Glutamatergic neuron (in vitro differentiated cells): ENCODE results near the gene TPRG1L. TPM values are rescaled to one million over a fixed set of nuclear protein-coding genes. Genes with fewer than 3 reads are reported as not detected.
A peak's percentile ranks its signal among the peaks of the same experiment; 100 is the strongest.
"Not testable (repeated sequence)": the region's sequence is repeated elsewhere in the genome, so short reads cannot be mapped to it uniquely, and the experiment has no call there.

Experiments used
- DNase-seq: peaks from one replicate; pipeline ENCODE4 v3.0.0; 2022
- H3K27ac Mint-ChIP-seq: one replicate; pipeline ENCODE4 v1.8.0; 2020; ENCODE audit warnings: mild to moderate bottlenecking, mixed read lengths, inconsistent platforms; ENCODE audit not compliant: unreplicated experiment
- H3K27me3 Mint-ChIP-seq: one replicate; pipeline ENCODE4 v1.8.0; 2020; ENCODE audit warnings: mild to moderate bottlenecking, moderate library complexity, mixed read lengths, inconsistent platforms; ENCODE audit not compliant: unreplicated experiment
- H3K36me3 Mint-ChIP-seq: one replicate; pipeline ENCODE4 v1.8.0; 2020; ENCODE audit warnings: mild to moderate bottlenecking, mixed read lengths, inconsistent platforms; ENCODE audit not compliant: unreplicated experiment
- H3K4me1 Mint-ChIP-seq: one replicate; pipeline ENCODE4 v1.8.0; 2020; ENCODE audit warnings: mild to moderate bottlenecking, low read depth, mixed read lengths, inconsistent platforms; ENCODE audit not compliant: unreplicated experiment
- H3K4me3 Mint-ChIP-seq: one replicate; pipeline ENCODE4 v1.8.0; 2020; ENCODE audit warnings: mild to moderate bottlenecking, mixed read lengths, inconsistent platforms; ENCODE audit not compliant: unreplicated experiment
- H3K9me3 Mint-ChIP-seq: one replicate; pipeline ENCODE4 v1.8.0; 2020; ENCODE audit warnings: mild to moderate bottlenecking, moderate library complexity, mixed read lengths, inconsistent platforms; ENCODE audit not compliant: unreplicated experiment
- total RNA-seq: library from RNA; stranded (reverse); fragmentation: NEBNext Ultra II Directional; extraction: Animal tissue kit (Norgen Biotek cat#: 25700); gene quantifications from one replicate; pipeline ENCODE4 v1.2.1, GENCODE V29; 2021; ENCODE audit not compliant: unreplicated experiment
- TF ChIP-seq, protein P1 (sequence below): fragments of 200-600 bp; sonication (generic); IDR thresholded peaks from one replicate; pipeline ENCODE4 v1.5.0; 2021; ENCODE audit not compliant: partially characterized antibody, unreplicated experiment

Gene TPRG1L
- total RNA-seq, 1 donor from 2014 or later, result 43.1 TPM

GRCh38 chr1:3618881-3619671 is 5.7 kb upstream of the TPRG1L start:
- TF ChIP-seq, protein P1, sequence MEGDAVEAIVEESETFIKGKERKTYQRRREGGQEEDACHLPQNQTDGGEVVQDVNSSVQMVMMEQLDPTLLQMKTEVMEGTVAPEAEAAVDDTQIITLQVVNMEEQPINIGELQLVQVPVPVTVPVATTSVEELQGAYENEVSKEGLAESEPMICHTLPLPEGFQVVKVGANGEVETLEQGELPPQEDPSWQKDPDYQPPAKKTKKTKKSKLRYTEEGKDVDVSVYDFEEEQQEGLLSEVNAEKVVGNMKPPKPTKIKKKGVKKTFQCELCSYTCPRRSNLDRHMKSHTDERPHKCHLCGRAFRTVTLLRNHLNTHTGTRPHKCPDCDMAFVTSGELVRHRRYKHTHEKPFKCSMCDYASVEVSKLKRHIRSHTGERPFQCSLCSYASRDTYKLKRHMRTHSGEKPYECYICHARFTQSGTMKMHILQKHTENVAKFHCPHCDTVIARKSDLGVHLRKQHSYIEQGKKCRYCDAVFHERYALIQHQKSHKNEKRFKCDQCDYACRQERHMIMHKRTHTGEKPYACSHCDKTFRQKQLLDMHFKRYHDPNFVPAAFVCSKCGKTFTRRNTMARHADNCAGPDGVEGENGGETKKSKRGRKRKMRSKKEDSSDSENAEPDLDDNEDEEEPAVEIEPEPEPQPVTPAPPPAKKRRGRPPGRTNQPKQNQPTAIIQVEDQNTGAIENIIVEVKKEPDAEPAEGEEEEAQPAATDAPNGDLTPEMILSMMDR, result peak; percentile 82
- Mint-ChIP-seq H3K27me3 (peaks cover 12% of the 10 kb centered on the region), H3K27ac (no peak overlapping the region), H3K36me3 (no peaks in the 10 kb centered on the region), H3K4me1 (peaks cover 14% of the 10 kb centered on the region), H3K9me3 (peaks cover 10% of the 10 kb centered on the region), H3K4me3 (no peak overlapping the region)
- DNase-seq, result peak; percentile 73

DNA sequence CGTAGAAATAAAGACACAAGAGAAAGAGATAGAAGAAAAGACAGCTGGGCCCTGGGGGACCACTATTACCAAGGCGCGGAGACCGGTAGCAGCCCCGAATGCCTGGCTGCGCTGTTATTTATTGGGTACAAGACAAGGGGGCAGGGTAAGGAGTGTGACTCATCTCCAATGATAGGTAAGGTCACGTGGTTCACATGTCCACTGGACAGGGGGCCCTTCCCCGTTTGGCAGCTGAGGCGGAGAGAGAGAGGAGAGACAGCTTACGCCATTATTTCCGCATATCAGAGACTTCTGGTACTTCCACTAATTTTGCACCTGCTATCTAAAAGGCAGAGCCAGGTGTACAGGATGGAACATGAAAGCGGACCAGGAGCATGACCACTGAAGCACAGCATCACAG is 4.1 kb upstream of the TPRG1L start:
- Mint-ChIP-seq H3K27me3 (peaks cover 13% of the 10 kb centered on the region), H3K36me3 (no peaks in the 10 kb centered on the region), H3K4me1 (peaks cover 9% of the 10 kb centered on the region), H3K4me3 (no peak overlapping the region), H3K9me3 (peaks cover 10% of the 10 kb centered on the region), H3K27ac (no peak overlapping the region)
- DNase-seq, result no peak
- TF ChIP-seq, protein P1, result no peak

DNA sequence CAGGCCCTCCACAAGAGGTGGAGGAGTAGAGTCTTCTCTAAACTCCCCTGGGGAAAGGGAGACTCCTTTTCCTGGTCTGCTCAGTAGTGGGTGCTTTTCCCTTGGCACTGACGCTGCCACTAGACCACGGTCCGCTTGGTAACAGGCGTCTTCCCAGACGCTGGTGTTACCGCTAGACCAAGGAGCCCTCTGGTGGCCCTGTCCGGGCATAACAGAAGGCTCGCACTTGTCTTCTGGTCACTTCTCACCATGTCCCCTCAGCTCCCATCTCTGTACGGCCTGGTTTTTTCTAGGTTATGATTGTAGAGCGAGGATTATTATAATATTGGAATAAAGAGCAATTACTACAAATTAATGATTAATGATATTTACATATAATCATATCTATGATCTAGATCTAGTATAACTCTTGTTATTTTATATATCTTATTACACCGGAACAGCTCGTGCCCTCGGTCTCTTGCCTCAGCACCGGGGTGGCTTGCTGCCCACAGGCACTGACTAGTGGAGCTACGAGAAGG is 3.6 kb upstream of the TPRG1L start:
- H3K36me3 Mint-ChIP-seq, H3K9me3 Mint-ChIP-seq, H3K4me3 Mint-ChIP-seq, DNase-seq, H3K4me1 Mint-ChIP-seq, H3K27ac Mint-ChIP-seq: not testable (repeated sequence)
- H3K27me3 Mint-ChIP-seq, result peaks cover 13% of the 10 kb centered on the region
- TF ChIP-seq, protein P1, result peak; percentile 71

- H3K4me3 Mint-ChIP-seq, result not testable (repeated sequence)
- peaks cover 13% of the 10 kb centered on the region for H3K27me3 Mint-ChIP-seq
Observed at GRCh38 chr1:3622102-3622501, 2.7 kb upstream of the TPRG1L start.

GRCh38 chr1:3623441-3624199 is 1.2 kb upstream of the TPRG1L start:
- Mint-ChIP-seq H3K36me3 (no peaks in the 10 kb centered on the region), H3K9me3 (peaks cover 8% of the 10 kb centered on the region), H3K27me3 (peaks cover 11% of the 10 kb centered on the region), H3K4me3 (peak overlapping the region; percentile 87), H3K27ac (peak overlapping the region; percentile 17), H3K4me1 (peaks cover 9% of the 10 kb centered on the region)
- DNase-seq, result no peak
- TF ChIP-seq, protein P1, result no peak

More at GRCh38 chr1:3622102-3622501, 2.7 kb upstream of the TPRG1L start:
- H3K4me1 Mint-ChIP-seq, DNase-seq, H3K36me3 Mint-ChIP-seq, H3K9me3 Mint-ChIP-seq: not testable (repeated sequence)
- H3K27ac Mint-ChIP-seq, result peak overlapping the region; percentile 64
